Upper lobe of left lung (tissue), 6 donors: ENCODE results near the gene MT1HL1. TPM values are rescaled to one million over a fixed set of nuclear protein-coding genes. Genes with fewer than 3 reads are reported as not detected.
A peak's percentile ranks its signal among the peaks of the same experiment; 100 is the strongest.

Experiments
- ATAC-seq, 2 donors: fragments of 200-7000 bp; cut with Tn5 transposase; one replicate each; pipeline ENCODE4 v1.9.1; 2022; ENCODE audit warnings: mild to moderate bottlenecking in 2 of 2, moderate library complexity in 2 of 2; ENCODE audit not compliant: low FRiP score in 2 of 2
- DNase-seq, 2 donors: peaks; one replicate each; pipeline ENCODE4 v3.0.0-alpha.2; 2019 to 2020
- H3K27ac ChIP-seq, 4 donors: fragments of 200-600 bp; sonication (generic); one replicate each; pipeline ENCODE4 v1.5.1; 2016 to 2019
- H3K27me3 ChIP-seq, 4 donors: fragments of 200-600 bp; sonication (generic); one replicate each; pipeline ENCODE4 v1.5.1; 2017 to 2019
- H3K36me3 ChIP-seq, 4 donors: fragments of 200-600 bp; sonication (generic); one replicate each; pipeline ENCODE4 v1.5.1; 2016 to 2019
- H3K4me1 ChIP-seq, 4 donors: fragments of 200-600 bp; sonication (generic); one replicate each; pipeline ENCODE4 v1.5.1; 2018 to 2019
- H3K4me3 ChIP-seq, 4 donors: fragments of 200-600 bp; sonication (generic); one replicate each; pipeline ENCODE4 v1.5.1; 2017 to 2019; ENCODE audit warnings: mild to moderate bottlenecking in 2 of 4, moderate library complexity in 1 of 4
- H3K9me3 ChIP-seq, 4 donors: fragments of 200-600 bp; sonication (generic); one replicate each; pipeline ENCODE4 v1.5.1; 2018 to 2019
- EP300 ChIP-seq, 4 donors: sonication (generic); formaldehyde crosslinking; IDR thresholded peaks; one replicate each; pipeline ENCODE4 v1.5.1; 2017; ENCODE audit warnings: antibody characterized with exemption in 4 of 4, control low read depth in 2 of 4
- POLR2A ChIP-seq, 4 donors: fragments of 450-650 bp; IDR thresholded peaks; one replicate each; pipeline ENCODE4 v1.5.1; 2016 to 2017; ENCODE audit warnings: antibody characterized with exemption in 4 of 4, mild to moderate bottlenecking in 2 of 4
- POLR2AphosphoS5 ChIP-seq, 2 donors: sonication (generic); formaldehyde crosslinking; IDR thresholded peaks; one replicate each; pipeline ENCODE4 v1.5.1; 2017; ENCODE audit warnings: antibody characterized with exemption in 2 of 2
- WGBS, 2 donors: methylation state at CpG; one replicate each; pipeline ENCODE4 v1.1.5; 2017 to 2018; 5-methylcytosine and 5-hydroxymethylcytosine counted together
- total RNA-seq, 6 donors: library from RNA; depleted of rRNA in 4 of 6; stranded (reverse); fragments of >200 nt in 4 of 6; gene quantifications; one replicate each; pipeline versions ENCODE4 v1.1.0 to v1.2.1, GENCODE V29; 2016 to 2021
- TF ChIP-seq, protein P1 (sequence below), 6 experiments: fragments of 450-650 bp in 4 of 6; fragments of 200-600 bp in 2 of 6; sonication (generic) in 2 of 6; IDR thresholded peaks; one replicate each; pipeline ENCODE4 v1.5.1; 2016 to 2019; ENCODE audit warnings: antibody characterized with exemption in 6 of 6
- donor health status: DM: no; HTN: no; CAD: no; lungs with moderate emphysema.
- donor health status: DM: no; HTN: yes; CAD: no; lungs with severe emphysema.

The MT1HL1 gene
- total RNA-seq, 6 donors from 2014 or later, result not detected

DNA sequence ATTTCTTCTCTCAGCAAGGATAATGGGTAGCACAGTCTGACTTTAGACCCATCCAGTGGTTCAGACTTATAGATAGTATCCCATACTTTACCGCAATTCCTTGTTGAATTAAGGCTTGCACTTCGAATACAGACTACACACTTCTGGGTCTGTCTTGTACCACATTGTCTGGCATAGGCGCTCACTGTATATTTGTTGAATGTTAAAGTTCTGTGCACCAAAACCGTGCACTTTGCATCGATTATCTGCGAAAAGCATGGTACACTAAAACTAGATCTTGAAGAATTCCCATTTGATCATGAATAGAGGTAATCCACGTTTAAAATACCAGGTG is 37.2 kb upstream of the MT1HL1 start:
- peaks cover 0 to 20% (median 5%) of the 10 kb centered on the region in 4 donors for H3K4me1 ChIP-seq
- H3K27me3 ChIP-seq, result peaks cover 0 to 28% (median 13%) of the 10 kb centered on the region in 4 donors
- no peak for ATAC-seq
- no peak for DNase-seq
- no peaks in the 10 kb centered on the region for H3K9me3 ChIP-seq
- peak overlapping the region in 3 of 4 donors; percentile 51 to 57 (median 56) for H3K4me3 ChIP-seq
- no peak overlapping the region for H3K27ac ChIP-seq
- no peaks in the 10 kb centered on the region for H3K36me3 ChIP-seq
- WGBS, 2 donors, result 19 to 22% methylated on average over 7 of the region's 7 CpGs
- TF ChIP-seq, protein P1, sequence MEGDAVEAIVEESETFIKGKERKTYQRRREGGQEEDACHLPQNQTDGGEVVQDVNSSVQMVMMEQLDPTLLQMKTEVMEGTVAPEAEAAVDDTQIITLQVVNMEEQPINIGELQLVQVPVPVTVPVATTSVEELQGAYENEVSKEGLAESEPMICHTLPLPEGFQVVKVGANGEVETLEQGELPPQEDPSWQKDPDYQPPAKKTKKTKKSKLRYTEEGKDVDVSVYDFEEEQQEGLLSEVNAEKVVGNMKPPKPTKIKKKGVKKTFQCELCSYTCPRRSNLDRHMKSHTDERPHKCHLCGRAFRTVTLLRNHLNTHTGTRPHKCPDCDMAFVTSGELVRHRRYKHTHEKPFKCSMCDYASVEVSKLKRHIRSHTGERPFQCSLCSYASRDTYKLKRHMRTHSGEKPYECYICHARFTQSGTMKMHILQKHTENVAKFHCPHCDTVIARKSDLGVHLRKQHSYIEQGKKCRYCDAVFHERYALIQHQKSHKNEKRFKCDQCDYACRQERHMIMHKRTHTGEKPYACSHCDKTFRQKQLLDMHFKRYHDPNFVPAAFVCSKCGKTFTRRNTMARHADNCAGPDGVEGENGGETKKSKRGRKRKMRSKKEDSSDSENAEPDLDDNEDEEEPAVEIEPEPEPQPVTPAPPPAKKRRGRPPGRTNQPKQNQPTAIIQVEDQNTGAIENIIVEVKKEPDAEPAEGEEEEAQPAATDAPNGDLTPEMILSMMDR (IDR thresholded peaks at IDR 0.05), result no peak
- TF ChIP-seq POLR2A (IDR thresholded peaks at IDR 0.05) (no peak), EP300 (IDR thresholded peaks at IDR 0.05) (no peak), POLR2AphosphoS5 (IDR thresholded peaks at IDR 0.05) (no peak)

DNA sequence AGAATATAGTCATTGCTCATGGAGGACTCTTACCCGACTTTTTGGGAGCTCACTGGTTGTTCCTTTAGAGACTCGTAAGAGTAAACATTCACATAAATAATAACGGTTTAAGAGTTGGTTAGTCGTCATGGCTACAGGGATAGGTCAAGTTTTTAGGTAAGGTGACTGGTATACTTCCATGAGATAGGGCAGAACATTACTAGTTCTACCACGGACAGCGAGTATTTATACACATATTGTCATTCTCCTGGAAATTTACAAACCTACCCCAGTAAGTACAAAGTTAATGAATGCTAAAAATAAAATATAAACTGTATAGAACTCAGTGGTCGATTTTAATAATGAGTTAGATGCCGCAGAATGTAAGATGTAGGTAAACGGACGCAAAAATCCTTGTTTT is 36.6 kb upstream of the MT1HL1 start:
- DNase-seq (no peak), ATAC-seq (no peak)
- H3K27me3 ChIP-seq, result peaks cover 0 to 28% (median 13%) of the 10 kb centered on the region in 4 donors
- no peak for TF ChIP-seq POLR2A (IDR thresholded peaks at IDR 0.05)
- H3K9me3 ChIP-seq, result no peaks in the 10 kb centered on the region
- H3K27ac ChIP-seq, result no peak overlapping the region
- H3K4me3 ChIP-seq, result no peak overlapping the region
- 65 to 77% methylated on average over 10 of the region's 10 CpGs for WGBS, 2 donors
- H3K36me3 ChIP-seq, result no peaks in the 10 kb centered on the region
- peaks cover 0 to 20% (median 5%) of the 10 kb centered on the region in 4 donors for H3K4me1 ChIP-seq

DNA sequence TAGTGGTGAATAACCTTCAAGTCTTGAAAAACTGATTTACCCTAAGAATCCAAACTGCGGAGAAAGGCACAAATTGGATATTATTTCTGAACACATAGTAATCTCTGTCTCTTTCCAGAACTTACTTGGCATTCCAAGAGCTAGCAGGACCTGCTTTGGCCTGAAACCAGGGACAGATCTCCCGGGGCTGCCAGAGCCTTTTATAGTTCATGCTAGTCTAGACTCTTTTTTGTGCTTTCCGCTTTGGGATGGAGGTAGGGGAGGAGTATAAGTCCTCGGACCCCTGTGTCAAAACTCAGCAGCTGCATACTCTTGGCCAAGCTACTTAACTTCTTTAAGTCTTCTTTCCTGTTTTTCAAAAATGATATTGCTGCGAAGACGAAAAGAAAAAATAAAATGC is 34.0 kb upstream of the MT1HL1 start:
- ATAC-seq (no peak), DNase-seq (no peak)
- TF ChIP-seq, protein P1 (IDR thresholded peaks at IDR 0.05), result no peak
- TF ChIP-seq POLR2AphosphoS5 (IDR thresholded peaks at IDR 0.05) (no peak), POLR2A (IDR thresholded peaks at IDR 0.05) (no peak), EP300 (IDR thresholded peaks at IDR 0.05) (no peak)
- H3K4me1 ChIP-seq, result peaks cover 0 to 18% (median 5%) of the 10 kb centered on the region in 4 donors
- no peaks in the 10 kb centered on the region for H3K9me3 ChIP-seq
- 91% methylated on average over 6 of the region's 6 CpGs for WGBS, 2 donors
- H3K36me3 ChIP-seq, result no peaks in the 10 kb centered on the region
- peaks cover 0 to 24% (median 13%) of the 10 kb centered on the region in 4 donors for H3K27me3 ChIP-seq
- no peak overlapping the region for H3K27ac ChIP-seq
- H3K4me3 ChIP-seq, result no peak overlapping the region

DNA sequence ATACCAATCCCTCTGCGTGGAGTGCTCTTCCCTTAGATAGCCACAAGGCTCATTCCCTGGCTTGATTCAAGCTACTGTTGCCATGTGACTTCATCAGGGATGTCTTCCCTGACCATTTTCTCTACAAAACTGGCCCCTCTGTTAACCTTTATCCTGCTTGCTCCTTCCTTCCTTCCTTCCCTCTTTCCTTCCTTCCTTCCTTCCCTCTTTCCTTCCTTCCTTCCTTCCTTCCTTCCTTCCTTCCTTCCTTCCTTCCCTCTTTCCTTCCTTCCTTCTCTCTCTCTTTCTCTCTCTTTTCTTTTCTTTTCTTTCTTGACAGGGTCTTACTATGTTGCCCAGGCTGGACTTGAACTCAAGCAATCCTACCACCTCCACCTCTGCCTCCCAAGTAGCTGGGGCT is 31.5 kb upstream of the MT1HL1 start:
- 93 to 100% methylated on average over 1 of the region's 1 CpG for WGBS, 2 donors
- Histone ChIP-seq H3K9me3 (no peaks in the 10 kb centered on the region), H3K27me3 (peaks cover 0 to 3% (median 0%) of the 10 kb centered on the region in 4 donors), H3K4me3 (no peak overlapping the region), H3K27ac (no peak overlapping the region), H3K36me3 (no peaks in the 10 kb centered on the region), H3K4me1 (peaks cover 0 to 4% (median 2%) of the 10 kb centered on the region in 4 donors)
- TF ChIP-seq POLR2A (IDR thresholded peaks at IDR 0.05) (no peak), POLR2AphosphoS5 (IDR thresholded peaks at IDR 0.05) (no peak), EP300 (IDR thresholded peaks at IDR 0.05) (no peak)
- TF ChIP-seq, protein P1 (IDR thresholded peaks at IDR 0.05), result no peak
- ATAC-seq, result no peak
- no peak for DNase-seq

DNA sequence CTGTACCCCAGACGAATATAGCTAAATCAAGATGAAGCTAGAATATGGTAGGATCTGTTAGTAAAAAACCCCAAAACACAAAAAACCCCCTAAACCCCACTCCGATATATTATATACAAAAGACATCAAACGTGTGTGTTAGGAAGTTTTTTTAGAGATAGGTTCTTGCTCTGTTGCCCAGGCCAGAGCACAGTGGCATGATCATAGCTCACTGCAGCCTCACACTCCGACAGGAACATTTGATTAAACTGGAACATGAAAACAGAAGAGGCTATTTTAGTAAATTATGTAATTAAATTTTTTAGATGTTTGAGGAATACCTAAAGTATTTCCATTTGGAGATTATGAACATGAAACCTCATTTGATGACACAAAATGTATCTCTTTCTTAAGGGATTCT is 29.6 kb upstream of the MT1HL1 start:
- Histone ChIP-seq H3K27me3 (no peaks in the 10 kb centered on the region), H3K4me1 (peaks cover 0 to 4% (median 2%) of the 10 kb centered on the region in 4 donors), H3K4me3 (no peak overlapping the region), H3K36me3 (no peaks in the 10 kb centered on the region), H3K9me3 (no peaks in the 10 kb centered on the region), H3K27ac (no peak overlapping the region)
- WGBS, 2 donors, result 65 to 82% methylated on average over 4 of the region's 4 CpGs
- DNase-seq, result no peak
- TF ChIP-seq, protein P1 (IDR thresholded peaks at IDR 0.05), result no peak
- TF ChIP-seq EP300 (IDR thresholded peaks at IDR 0.05) (no peak), POLR2AphosphoS5 (IDR thresholded peaks at IDR 0.05) (no peak), POLR2A (IDR thresholded peaks at IDR 0.05) (no peak)
- ATAC-seq, result no peak
